Measurements from ENCODE around the gene ZBED6.
"Not testable (repeated sequence)": the region's sequence is repeated elsewhere in the genome, so short reads cannot be mapped to it uniquely, and the experiment has no call there.

Gene ZBED6

GRCh38 chr1:203813581-203814341 is 18.3 kb downstream of the ZBED6 start:
- TF ChIP-seq CTCF (IDR thresholded peaks at IDR 0.05; ENCODE audit: low read depth, low read length, missing control alignments), result no peak
- H3K4me3 ChIP-seq (ENCODE audit: low read depth, low read length), result no peak overlapping the region
- no peak for DNase-seq (ENCODE audit: low read depth)

- DNase-seq (ENCODE audit: low read depth), result no peak
- TF ChIP-seq CTCF (IDR thresholded peaks at IDR 0.05; ENCODE audit: low read depth, low read length, missing control alignments), result no peak
- H3K4me3 ChIP-seq (ENCODE audit: low read depth, low read length), result no peak overlapping the region
These were observed 23.0 kb downstream of the ZBED6 start for GRCh38 chr1:203818399-203818798.

- no peak overlapping the region for H3K4me3 ChIP-seq (ENCODE audit: low read depth, low read length)
- TF ChIP-seq CTCF (IDR thresholded peaks at IDR 0.05; ENCODE audit: low read depth, low read length, missing control alignments), result no peak
- DNase-seq (ENCODE audit: low read depth), result no peak
These were observed 27.9 kb downstream of the ZBED6 start for GRCh38 chr1:203823306-203823705.

- no peak for DNase-seq (ENCODE audit: low read depth)
- no peak for TF ChIP-seq CTCF (IDR thresholded peaks at IDR 0.05; ENCODE audit: low read depth, low read length, missing control alignments)
- H3K4me3 ChIP-seq (ENCODE audit: low read depth, low read length), result no peak overlapping the region
These were observed 30.8 kb downstream of the ZBED6 start for GRCh38 chr1:203826175-203826574.

GRCh38 chr1:203828002-203828401 is 32.6 kb downstream of the ZBED6 start:
- no peak for TF ChIP-seq CTCF (IDR thresholded peaks at IDR 0.05; ENCODE audit: low read depth, low read length, missing control alignments)
- no peak for DNase-seq (ENCODE audit: low read depth)
- no peak overlapping the region for H3K4me3 ChIP-seq (ENCODE audit: low read depth, low read length)

GRCh38 chr1:203828503-203828902 is 33.1 kb downstream of the ZBED6 start:
- TF ChIP-seq CTCF (IDR thresholded peaks at IDR 0.05; ENCODE audit: low read depth, low read length, missing control alignments), result no peak
- DNase-seq (ENCODE audit: low read depth), result no peak
- no peak overlapping the region for H3K4me3 ChIP-seq (ENCODE audit: low read depth, low read length)

GRCh38 chr1:203829247-203829646 is 33.8 kb downstream of the ZBED6 start:
- DNase-seq (ENCODE audit: low read depth); H3K4me3 ChIP-seq (ENCODE audit: low read depth, low read length): not testable (repeated sequence)

All from GM12864 (cell line).